Measurements from ENCODE around the gene AQP12A.

The AQP12A gene

DNA sequence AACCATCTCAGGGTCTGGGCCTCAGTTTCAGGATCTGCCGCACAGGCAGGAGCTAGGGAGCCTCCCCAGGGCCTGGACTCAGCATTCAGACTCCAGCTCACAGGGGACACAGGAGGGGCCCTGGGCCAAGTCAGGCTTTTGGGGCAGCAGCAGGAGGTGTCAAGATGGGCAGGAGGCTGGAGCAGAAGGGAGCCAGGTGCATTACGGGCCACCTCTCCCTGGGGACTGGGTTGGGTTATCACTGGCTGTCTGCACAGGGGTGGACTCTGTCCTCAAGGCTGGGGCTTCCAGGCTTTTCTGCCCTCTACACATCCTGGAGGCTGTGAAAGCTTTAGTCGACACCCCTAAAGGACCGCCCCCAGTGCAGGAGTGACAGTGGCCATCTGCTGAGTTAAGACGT lies 20.0 kb downstream of the AQP12A start:
- DNase-seq = no peak

DNA sequence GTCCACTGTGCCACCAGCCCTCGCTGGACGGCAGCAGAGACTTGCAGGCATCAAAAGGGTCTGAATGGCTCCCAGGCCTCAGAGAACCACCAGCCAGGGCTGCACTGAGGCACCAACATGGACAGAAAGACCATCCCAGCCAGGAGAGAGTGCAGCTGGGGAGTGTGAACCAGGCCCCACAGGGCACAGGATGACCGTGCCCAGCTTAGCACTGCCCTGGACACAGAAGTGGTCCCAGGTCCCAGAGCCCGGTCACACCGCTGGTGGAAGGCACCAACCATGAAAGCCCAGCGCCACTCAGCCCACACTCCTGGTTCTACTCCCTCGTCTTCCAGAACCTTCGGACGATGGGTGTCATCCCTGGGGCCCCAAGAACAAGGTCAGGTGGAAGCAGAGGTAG lies 20.5 kb downstream of the AQP12A start:
- no peak for DNase-seq

DNA sequence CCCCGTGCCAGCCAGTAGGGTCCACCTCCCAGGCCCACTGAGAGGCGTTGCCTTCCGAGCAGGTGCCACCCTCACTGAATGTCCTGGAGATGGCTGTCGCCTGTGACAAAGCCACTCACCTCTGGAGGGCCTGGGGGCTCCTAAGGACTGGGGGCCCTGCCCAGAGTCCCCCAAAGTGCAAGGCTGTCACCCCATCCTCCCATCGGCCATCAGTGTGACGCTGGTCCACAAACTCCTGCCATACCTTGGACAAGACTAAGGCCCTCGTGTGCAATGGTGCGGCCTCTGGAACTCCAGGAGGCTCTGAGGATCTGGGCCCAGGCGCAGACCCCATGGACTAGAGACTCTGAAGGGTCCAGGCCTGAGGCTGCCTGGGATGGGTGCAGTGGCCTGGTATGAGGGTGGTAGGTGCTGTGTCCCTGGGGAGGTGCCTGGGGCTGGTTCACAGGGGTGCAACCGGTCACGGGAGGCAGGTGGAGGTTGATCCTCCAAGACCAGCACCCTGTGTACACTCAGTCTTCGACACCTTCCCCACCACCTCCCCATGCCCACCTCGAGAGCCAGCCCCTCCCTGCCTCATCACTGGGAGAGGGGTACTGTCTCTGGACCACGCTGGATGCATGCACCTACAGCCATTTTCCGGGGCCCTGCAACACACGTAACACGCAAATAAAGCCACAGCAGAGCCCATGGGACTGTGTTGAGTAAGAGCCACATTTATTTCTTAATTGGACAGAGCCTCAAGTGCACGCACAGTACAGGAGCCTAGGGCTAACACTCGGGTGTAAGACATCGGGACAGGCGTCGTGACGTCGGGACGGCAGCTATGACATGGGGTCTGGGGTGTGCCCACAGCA lies 21.6 kb downstream of the AQP12A start:
- DNase-seq = no peak

DNA sequence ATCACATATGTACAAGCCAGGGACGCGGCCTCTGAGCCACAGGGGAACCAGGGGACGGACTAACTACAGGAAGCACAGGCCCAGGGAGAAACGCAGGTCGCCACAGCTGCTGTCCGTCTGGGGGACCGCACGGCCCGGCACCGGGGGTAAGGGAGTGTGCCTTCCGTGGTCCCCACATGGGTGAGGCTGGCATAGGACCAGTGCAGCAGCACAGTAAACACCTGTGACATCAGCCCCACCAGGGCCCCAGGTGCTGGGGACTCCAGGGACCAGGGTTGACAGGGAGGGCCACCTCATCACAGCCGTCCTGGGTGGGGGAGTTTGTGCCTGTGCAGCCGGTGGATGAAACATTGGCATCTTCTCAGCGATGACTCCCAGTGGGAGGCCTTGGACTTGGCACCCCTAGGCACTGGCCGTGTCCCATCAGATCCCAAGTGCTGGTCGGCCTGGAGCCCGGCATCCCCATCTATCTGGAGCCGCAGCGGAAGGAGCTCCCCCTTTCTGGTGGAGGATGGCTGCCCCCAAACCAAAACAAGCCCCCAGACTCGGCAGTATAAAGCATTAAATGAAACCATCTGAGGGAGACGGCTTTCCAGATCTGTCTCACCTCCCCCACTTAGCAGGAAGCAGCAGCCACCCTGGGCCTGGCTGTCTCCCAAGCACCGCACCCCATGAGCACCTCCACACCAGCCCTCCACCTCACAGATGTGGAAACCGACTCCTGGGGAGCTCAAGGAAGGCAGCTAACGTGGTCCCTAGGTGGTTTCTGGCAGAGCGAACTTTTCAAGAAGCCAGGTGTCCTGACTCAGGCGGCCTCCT lies 22.5 kb downstream of the AQP12A start:
- no peak for DNase-seq

DNA sequence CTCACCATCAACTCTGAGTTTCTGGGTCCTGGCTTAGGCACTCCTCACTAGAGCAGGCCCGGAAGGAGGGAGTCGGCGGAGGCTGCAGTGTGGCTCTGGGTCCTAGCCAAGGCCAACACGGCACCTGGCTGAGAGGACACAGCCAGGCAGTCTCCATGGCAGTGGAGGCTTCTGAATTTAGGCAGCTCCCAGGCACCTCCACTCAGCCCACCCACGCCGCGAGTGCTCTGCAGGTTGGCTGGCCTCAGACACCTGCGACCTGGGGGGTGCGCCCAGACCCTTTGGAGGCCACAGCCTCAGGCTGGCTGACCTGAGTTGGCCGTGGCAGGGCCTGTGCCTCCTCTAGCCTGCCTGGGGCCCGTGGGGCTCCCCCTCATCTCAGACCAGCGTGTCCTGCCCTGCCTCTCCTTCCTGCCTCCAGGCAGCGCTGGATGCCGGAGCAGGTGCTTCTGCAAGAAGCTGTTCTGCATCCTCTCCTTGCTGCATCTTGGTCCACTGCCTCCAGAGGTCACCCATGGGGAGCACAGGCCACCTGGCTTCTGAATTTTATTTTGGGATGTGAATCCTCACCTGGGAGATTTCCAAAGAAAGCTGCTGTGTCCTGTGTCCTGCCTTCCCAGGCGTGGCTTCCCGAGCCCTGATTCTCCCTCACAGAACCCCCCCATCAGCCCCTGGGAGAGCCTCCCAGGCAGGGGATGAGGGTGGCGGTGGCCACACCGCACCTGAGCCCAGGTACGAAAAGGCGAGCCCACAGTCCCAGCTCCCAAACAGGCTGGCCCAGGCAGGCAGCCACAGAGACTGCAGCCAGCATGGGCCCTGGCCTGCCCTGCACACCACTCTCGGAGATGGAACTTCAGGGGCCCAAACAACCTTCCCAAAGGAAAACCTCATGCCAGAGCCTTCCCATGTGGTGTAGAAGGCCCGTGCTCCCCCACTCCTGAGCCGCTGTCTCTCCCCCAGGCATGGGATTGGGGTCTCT lies 23.4 kb downstream of the AQP12A start:
- DNase-seq = no peak

DNA sequence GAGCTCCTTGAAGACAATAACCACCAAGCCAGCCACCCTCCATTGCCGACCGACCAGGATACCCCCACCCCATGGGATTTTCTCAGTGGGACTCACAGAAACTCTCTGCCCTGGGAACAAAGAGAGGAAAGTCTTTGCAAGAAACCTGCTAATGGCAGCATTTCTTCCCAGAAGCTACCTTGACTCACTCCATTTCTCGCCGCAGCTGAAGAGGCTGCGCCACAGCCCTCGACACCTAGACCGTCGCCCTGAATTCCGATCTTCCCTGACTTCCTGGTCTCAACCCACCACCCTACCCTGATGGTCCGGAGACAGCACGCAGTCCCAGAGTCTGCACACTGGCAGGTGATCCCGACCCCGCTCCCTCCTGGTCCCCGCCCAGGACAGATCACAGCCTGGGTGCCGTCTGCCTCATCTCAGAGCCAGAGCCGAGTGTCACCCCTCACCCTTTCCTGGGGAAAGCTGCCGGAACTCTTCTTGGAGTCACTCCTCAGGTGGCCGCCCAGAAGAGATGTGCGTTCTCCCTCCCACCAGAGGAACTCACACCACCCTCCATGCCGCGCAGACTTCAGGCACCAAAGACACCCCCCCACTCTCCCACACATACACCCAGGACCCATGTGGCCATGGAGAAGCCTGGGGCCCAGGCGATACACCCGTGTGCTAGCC lies 24.6 kb downstream of the AQP12A start:
- DNase-seq = no peak

DNA sequence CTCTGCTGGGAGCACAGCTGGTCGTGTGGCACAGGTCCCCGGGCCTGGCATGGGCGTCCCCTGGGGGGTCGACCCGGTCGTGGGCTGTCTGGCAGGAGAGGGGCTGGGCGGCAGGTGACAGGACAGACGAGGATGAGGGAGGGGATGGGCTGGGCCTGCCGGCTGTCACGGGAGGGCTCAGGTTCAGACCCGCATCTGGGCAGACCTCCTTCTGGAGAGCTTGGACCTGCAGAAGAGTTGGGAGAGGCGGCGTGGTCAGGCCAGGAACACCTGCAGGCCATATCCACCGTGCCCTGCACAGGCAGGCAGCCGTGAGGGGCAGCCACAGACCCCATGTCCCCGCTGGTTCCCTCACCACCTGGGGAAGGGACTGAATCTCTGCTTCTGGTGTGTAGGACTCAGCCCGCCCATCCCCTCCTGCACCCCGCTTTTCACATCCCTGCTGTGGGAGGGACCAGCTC lies 25.5 kb downstream of the AQP12A start:
- no peak for DNase-seq

DNA sequence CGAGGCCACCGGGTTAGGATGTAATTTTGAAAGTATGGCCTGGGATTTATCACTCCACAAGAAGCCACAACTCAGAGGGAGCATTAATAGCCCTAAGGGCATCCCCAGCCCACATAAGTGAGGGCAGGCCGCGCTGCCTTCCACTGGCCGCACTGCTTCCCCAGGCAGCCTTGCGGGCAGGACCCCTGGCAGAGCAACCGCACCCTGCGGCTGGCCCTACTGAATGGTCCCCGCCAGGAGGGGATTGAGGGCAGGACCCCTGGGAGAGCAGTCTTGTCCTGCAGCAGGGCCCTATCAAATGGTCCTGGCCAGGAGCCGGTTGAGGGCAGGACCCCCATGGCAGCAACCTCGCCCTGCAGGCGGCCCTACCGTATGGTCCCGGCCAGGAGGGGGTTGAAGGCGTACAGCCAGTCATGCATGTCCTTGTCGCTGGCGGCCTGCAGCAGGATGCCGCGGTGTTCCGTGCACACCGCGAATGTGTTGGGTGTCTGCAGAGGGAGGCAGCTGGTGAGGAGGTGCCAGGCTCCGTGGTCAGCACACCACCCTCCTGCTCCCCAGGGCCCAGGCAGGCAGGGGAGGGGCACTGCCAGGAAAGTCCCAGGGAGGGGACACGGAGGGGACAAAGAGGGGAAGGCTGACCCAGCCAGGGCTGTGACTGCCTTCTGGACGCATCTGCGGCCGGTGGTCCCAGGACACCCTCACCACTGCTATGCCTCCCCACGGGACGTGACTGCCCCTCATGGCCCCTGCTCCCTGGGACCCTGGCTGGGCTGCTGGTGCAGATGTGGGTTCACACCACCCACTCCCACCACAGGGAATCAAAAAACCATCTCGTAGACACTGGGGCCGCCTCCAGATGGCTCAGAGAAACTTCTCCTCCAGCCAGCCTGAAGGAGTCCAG lies 26.3 kb downstream of the AQP12A start:
- no peak for DNase-seq

DNA sequence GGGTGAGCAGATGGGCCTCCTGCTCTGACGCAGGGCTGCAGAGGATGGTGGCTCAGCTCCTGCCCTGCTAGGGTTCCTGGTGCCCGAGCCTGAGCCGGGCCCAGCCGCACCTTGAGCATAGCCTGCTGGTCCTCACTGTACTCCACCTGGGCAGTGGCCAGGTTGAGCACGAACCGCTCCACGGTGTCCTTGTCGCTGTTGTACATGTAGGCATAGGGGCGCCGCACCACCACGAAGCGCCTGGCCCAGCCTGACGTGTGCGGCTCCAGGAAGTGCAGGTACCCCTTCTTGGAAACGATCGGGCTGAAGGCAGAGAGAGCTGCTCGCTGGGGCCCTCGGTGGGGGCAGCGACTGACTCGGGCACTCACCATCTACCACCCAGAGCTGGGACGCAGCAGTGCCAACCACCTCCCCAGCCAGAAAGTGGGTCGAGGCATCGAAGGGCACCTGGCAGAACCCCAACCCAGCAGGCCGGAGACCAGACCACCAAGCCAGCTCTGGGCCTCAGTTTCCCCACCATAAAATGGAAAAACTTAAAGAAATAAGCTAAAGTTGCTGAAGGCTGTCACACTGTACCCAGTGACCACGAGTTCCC lies 27.3 kb downstream of the AQP12A start:
- DNase-seq = no peak

DNA sequence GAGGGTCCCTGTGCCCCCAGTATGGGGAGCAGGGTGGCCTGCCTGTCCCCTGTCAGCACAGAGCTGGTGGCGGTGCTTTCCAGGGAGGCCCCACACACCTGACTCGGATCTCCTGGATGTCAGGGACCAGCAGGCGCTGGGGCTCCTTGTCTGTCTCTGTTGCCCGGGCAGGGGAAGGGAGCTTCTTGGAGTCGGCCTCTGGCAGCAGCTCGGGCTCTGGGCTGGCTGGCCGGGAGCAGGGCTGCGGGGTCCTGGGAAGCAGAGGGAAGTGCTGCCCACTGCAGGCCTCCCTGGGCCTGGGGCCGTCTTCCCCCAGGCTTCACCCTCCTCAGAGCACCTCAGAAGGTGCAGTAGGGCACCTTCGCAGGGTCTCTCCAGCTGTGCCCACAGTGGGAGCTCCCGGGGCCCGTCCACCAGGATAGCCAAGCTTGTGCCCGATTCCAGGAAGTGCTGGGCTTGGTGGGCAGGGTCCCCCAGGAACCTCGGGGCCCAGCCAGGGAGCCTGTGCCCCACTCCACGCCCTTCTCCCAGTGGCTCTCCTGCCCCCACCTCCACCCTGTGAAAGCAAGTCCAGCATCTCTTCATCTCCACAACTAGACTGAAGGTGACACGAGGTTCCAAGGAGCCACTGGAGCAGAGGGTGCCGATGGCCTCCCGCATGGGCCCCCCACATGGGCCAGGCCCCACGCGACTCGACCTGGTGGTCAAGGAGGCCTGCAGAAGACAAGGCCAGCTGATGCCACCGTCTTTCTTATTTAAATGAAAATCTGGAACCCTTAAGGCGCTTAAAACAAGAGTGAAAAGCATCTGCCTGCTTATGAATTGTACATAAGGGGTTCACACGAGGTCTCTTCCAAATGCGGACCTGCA lies 28.2 kb downstream of the AQP12A start:
- DNase-seq = no peak

DNA sequence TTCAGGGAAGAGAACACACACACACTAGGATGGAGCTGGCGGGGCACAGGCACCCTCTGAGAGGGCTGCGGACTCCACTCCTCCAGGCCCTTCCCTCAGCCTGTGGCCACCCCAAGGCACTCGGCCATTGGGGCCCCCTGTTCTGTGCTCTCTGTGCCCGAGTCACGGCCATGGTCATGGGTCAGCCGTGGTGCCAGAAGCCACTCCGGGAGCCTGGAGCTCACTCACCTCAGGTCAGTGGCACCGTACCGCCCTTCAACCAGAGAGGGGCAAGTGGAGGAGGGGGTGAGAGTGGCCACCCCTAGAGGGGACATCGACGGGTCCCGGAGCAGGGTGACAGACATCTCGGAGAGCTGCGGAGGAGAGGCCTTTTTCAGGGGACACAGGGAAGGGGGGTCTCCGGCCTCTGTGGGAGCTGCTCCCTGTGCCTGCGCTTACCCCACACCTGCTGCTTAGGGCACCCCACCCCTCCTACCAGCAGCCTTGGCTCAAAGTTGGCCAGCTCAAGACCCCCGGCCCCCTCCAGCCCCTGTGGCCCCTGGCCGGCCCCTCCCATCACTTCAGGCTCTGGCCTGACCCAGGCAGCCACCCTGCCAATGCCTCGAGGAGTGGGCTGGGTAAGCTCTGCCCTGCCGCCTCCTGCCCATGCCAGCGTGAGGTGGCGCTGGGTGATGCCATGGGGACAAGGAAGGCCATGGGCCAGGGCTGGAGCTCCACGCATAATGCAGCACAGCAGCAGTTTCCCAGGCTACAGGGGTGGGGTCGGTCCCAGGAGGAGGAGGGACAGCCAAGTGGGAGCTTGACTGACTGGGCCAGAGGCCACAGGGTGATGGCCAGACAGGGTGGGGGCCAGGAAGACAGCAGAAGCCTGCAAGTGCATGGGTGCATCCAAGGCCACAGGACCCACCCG lies 29.3 kb downstream of the AQP12A start:
- DNase-seq = no peak

DNA sequence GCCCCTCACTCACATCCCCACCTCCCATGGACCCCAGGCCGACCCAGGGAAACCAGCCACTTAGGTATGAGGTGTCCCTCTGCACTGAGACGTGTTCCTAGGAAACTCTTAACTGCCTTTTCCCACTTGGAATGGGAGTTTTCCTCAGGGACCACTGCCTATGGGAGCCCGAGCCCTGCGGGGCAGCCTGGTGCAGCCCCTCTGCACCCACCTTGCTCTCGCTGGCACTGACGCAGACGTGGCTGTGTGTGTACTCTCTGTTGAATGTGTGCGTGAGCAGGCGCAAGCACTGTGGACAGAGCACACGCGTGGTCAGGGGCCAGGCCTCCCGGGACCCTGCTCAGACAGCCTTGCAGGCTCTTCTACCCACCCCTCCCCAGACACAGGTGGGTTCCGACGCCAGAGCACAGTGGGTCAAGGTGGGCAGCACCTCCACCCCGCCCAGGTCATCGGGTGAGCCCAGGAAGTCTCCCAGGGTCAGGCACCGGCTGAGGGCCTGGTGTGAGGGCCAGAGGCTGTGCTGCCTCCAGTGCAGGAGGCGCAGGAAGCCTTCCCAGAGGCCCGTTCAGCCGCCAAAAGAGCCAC lies 30.0 kb downstream of the AQP12A start:
- DNase-seq = no peak

DNA sequence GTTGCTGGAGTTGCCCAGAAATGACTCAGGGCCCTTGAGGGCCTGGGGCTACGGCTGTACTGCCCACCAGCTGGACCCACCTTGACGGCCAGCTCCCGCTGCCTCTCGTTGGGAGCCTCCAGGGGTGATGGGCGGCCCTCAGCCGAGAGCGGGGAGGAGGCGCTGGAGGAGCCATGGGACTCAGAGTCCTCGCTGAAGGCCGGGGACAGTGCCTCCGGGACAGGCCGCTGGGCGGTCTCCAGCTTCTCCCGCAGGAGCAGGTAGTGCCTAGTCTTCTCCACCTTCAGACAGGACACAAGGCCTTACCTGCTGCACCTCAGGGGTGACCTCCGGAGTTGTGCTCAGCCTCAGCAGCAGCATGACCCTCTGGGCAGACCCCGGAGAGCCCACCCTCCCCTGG lies 30.7 kb downstream of the AQP12A start:
- DNase-seq = no peak

DNA sequence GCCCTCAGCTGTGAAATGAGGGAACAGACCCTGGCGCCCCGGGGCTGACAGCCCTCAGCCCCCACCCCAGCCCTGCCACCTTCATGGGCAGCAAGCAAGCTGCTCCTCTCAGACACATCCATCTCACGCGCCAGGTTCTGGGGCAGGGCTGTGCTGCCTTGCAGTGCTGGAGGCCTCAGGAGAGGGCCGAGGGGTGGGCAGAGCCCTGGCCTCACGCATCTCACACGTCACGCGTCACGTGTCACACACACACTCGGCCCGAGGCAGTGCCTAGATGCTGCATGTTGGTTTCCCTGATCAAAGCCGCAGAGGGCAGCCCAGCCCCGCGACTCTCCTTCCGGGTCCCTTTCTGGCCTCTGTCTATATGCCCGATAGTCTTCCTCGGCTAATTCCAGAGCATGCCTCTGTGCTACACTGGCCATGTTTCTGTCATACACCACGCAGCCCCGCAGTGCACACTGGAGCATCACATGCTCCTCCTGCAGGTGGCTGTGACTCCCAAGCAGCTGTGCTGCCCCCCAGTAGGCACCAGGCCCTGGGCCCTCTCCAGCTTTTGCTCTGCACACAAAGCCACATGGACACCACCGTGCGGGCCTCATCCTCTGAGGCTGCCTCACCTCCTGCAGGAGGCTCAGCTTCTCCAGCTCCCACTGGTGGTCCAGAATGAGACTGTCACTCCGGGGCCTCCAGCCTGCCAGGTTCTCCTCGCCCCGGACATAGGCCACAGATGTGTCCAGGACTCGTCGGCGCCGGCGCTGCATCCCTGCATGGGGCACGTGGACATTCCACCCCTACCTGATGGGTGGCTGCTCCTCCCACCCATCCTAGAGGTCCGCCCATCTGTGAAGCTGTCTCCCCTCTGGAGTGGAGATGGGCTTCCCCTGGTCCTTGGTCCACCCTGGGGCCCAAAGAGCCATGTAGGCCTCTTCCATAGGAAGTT lies 31.4 kb downstream of the AQP12A start:
- DNase-seq = no peak

DNA sequence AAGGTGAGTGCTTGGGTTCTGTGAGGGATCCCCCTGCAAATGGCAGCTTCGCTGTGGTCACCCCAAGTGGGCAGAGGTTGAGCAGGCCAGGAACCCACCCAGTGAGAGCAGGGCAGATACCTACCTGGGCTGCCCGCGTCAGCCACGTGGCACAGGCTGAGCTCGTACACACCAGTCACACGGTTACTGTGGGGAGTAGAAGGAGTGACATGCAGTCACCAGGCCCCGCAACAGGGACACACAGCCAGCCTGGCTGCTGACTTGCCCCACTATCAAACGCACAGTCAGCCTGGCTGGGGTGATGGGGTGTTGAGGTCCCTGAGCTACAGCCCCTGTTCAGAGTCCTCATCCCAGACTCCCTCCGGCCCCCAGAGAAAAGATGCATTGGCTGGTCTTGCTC lies 32.2 kb downstream of the AQP12A start:
- no peak for DNase-seq

DNA sequence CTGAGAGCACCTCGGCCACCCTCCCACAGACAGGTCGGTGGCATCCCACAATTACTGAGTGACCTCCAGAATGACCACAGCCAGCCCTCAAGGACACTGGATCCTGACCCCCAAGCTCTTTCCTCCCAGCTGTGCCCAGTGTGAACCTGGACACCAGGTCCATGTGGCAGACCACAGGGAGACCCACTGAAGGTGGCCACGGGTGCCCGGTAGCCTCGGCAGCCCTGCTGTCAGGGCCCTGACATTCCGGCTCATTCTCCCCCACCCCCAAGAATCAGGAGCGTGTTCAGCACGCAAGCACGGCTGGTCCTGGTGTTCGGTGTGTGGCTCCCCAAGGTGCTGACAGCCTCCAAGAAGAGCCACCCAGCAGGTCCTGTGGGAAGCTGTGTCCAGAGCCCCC lies 32.8 kb downstream of the AQP12A start:
- DNase-seq = no peak

DNA sequence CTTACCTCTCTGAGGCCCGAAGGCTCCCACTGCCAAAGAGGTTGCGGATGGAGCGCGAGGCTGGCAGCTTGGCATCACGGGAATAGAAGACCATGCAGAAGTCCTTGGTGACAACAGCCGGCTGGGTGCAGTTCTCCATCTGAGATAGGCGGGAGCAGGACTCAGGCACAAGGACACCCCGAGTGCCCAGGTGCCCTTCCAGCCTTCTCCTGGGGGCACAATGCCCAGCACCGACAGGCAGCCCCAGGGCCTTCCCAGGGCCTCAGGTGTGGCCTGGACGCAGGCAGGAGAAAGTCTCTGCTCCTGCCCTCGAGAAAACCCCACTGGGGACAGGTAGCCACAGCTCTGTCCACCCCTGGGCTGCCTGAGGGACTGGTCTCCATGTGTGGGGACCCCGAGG lies 33.6 kb downstream of the AQP12A start:
- DNase-seq = no peak
